ENCODE measurements around the gene CNP.

DNA sequence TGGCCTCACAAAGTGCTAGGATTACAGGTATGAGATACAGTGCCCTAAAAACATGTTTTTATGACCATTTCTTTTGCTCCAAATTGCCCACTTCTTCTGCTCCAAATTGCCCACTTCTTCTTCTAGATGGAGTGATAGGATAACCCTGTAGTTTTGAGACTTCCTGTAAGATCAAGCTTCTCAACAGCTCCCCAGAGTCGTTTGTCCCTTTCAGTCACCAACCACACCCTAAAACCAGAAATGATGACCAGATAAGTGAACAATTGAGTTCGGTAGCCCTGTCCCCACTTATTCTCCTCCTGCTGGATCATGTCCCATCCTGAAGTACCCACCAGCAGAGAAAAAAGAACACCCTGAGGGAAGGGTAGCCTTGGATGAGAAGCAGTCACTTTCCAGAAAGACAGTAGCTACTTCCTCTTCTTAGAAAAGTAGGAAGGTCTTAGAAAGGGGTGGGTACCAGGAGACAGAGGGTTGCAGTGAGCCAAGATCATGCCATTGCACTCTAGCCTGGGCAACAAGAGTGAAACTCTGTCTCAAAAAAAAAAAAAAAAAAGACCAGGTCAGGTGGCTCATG lies 33.7 kb upstream of the CNP start:
- TF ChIP-seq, protein P1, sequence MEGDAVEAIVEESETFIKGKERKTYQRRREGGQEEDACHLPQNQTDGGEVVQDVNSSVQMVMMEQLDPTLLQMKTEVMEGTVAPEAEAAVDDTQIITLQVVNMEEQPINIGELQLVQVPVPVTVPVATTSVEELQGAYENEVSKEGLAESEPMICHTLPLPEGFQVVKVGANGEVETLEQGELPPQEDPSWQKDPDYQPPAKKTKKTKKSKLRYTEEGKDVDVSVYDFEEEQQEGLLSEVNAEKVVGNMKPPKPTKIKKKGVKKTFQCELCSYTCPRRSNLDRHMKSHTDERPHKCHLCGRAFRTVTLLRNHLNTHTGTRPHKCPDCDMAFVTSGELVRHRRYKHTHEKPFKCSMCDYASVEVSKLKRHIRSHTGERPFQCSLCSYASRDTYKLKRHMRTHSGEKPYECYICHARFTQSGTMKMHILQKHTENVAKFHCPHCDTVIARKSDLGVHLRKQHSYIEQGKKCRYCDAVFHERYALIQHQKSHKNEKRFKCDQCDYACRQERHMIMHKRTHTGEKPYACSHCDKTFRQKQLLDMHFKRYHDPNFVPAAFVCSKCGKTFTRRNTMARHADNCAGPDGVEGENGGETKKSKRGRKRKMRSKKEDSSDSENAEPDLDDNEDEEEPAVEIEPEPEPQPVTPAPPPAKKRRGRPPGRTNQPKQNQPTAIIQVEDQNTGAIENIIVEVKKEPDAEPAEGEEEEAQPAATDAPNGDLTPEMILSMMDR (IDR thresholded peaks at IDR 0.05), result no peak
- no peak for TF ChIP-seq POLR2A (IDR thresholded peaks at IDR 0.05)
